ENCODE results near the gene LMTK3.

LMTK3 gene

GRCh38 chr19:48513289-48514122 is 1.9 kb upstream of the LMTK3 start:
- Histone ChIP-seq H3K27me3 (peaks cover 3 to 59% of the 10 kb centered on the region in 2 donors), H3K4me1 (peaks cover 0 to 30% (median 17%) of the 10 kb centered on the region in 4 donors), H3K27ac (no peak overlapping the region), H3K36me3 (no peaks in the 10 kb centered on the region), H3K9me3 (no peaks in the 10 kb centered on the region), H3K4me3 (peak overlapping the region; percentile 38 to 51)
- no peak for TF ChIP-seq CTCF (IDR thresholded peaks at IDR 0.05)
- intact Hi-C loops (cut with DNase I; ENCODE audit: low total_unique reads) = no loop called here
- DNase-seq = peak in 1 of 2 donors; percentile 47

DNA sequence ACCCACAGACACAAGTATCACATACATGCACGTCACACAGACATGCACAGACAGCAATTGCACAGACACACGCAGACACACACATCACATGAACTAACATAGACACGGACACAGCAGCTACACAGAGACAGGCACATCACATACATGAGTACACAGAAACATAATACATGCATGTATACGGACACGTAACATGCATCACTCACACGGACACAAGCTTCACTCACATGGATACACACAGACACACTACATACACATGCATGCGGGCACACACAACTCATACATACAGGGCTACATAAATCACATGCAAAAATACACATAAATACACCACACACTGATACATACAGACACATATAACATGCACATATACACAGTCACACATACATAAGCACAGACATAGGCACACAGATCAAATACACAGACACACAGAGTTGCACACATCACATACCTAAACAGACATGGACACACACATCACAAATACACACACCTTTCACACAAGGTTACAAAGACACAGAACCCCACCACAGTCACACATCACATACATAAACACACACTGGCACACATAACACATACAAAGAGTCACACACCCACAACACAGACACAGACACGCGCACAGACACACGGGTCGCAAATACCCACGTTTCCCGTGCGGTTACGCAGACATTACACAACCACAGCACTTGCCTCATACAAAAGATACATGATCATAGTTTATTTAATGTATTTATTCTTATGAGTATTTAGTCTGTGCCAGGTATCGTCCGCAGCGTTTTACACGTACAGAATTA is 1.1 kb upstream of the LMTK3 start:
- Histone ChIP-seq H3K4me3 (no peak overlapping the region), H3K27me3 (peaks cover 3 to 64% of the 10 kb centered on the region in 2 donors), H3K4me1 (peaks cover 0 to 30% (median 17%) of the 10 kb centered on the region in 4 donors), H3K27ac (no peak overlapping the region), H3K9me3 (no peaks in the 10 kb centered on the region), H3K36me3 (no peaks in the 10 kb centered on the region)
- DNase-seq = no peak
- no peak for TF ChIP-seq CTCF (IDR thresholded peaks at IDR 0.05)
- intact Hi-C loops (cut with DNase I; ENCODE audit: low total_unique reads) = no loop called here

DNA sequence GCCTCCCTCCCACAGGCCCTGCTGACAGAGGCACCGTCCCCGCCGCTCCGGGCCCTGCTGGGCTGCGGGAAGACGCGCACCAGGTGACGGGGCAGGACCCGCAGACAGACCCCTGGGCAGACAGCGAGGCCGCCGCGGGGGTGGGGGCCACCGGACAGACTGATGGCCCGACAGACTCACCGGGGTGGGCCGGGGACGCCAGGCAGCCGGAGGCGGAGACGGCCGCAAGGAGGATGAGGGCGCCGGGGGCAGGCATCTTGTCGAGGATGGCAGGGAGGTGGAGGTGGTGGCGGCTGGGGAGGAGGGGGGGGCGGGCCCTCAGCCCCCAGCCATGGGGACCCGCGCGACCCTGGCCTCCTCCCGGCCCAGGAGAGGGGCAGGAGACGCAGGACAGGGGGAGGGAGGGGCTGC is 309 bp downstream of the LMTK3 start:
- TF ChIP-seq CTCF (IDR thresholded peaks at IDR 0.05) = no peak
- no peak overlapping the region for H3K4me3 ChIP-seq
- H3K9me3 ChIP-seq = no peaks in the 10 kb centered on the region
- intact Hi-C loops (cut with DNase I; ENCODE audit: low total_unique reads) = no loop called here
- no peak for DNase-seq
- peaks cover 0 to 30% (median 17%) of the 10 kb centered on the region in 4 donors for H3K4me1 ChIP-seq
- no peaks in the 10 kb centered on the region for H3K36me3 ChIP-seq
- H3K27ac ChIP-seq = no peak overlapping the region
- peaks cover 3 to 65% of the 10 kb centered on the region in 2 donors for H3K27me3 ChIP-seq

- TF ChIP-seq CTCF (IDR thresholded peaks at IDR 0.05) = no peak
- Histone ChIP-seq H3K4me3 (no peak overlapping the region), H3K36me3 (no peaks in the 10 kb centered on the region), H3K4me1 (peaks cover 0 to 30% (median 17%) of the 10 kb centered on the region in 4 donors), H3K27me3 (peaks cover 3 to 65% of the 10 kb centered on the region in 2 donors), H3K27ac (no peak overlapping the region), H3K9me3 (no peaks in the 10 kb centered on the region)
- intact Hi-C loops (cut with DNase I; ENCODE audit: low total_unique reads) = no loop called here
- DNase-seq = peak in 1 of 2 donors; percentile 57
These were observed 990 bp downstream of the LMTK3 start for GRCh38 chr19:48510421-48511268.

DNA sequence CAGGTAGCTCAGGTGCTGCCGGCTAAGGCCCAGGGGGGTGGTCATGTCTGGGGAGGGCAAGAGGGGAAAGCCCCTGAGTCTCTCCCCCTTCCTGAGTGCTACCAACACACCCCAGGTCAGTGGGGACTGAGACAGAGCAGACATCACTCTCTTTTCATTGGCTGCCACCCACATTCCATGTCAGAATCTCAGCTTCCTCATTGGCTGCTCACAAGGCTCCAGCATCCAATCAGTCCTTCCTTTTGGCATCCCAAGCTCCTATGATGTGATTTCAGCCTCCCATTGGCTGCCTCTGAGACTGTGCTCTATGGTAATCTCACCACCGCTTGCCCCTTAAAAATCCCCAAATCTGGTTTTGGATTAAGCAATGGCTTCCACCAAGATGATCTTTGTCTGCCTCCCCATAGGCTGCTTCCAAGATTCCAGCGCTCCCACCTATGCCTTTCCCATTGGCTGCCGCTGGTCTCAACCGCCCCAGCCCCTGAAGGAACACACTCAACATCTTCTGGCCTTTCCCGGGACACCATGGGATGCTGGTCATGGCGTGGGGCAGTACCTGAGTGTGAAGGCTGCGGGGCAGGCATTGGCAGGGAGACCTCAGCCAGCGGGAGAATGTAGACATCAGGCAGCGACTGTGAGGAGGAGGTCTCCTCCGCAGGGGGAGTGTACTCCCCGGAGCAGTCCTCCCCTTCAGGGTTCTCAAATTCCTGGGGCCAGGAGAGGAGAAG is 2.0 kb downstream of the LMTK3 start:
- Histone ChIP-seq H3K4me3 (no peak overlapping the region), H3K9me3 (no peaks in the 10 kb centered on the region), H3K36me3 (no peaks in the 10 kb centered on the region), H3K27ac (no peak overlapping the region), H3K4me1 (peaks cover 0 to 30% (median 17%) of the 10 kb centered on the region in 4 donors), H3K27me3 (peaks cover 3 to 65% of the 10 kb centered on the region in 2 donors)
- TF ChIP-seq CTCF (IDR thresholded peaks at IDR 0.05) = no peak
- DNase-seq = no peak
- intact Hi-C loops (cut with DNase I; ENCODE audit: low total_unique reads) = no loop called here

All from tibial artery (tissue), 4 donors.